ENCODE measurements around the gene SH3PXD2A.

Gene SH3PXD2A

GRCh38 chr10:103622935-103623574, 232.3 kb downstream of the SH3PXD2A start:
- no peaks in the 10 kb centered on the region for H3K27me3 ChIP-seq (ENCODE audit: control insufficient read depth, insufficient read depth, low read length)
- WGBS (ENCODE audit: insufficient coverage, insufficient read length): no CpG with 5 or more reads among the region's 11 CpGs
- no peak overlapping the region for H3K4me3 ChIP-seq (ENCODE audit: low read length)
- peaks cover 11% of the 10 kb centered on the region for H3K36me3 ChIP-seq (ENCODE audit: control insufficient read depth, insufficient read depth, low read length)
- no peaks in the 10 kb centered on the region for H3K4me1 ChIP-seq (ENCODE audit: control insufficient read depth, insufficient read depth, low read length)
- DNase-seq (ENCODE audit: low read depth, low spot score): no peak
- no peaks in the 10 kb centered on the region for H3K9me3 ChIP-seq (ENCODE audit: control insufficient read depth, insufficient read depth, low read length)
- H3K27ac ChIP-seq (ENCODE audit: low read length): no peak overlapping the region

GRCh38 chr10:103622286-103622685, 233.1 kb downstream of the SH3PXD2A start:
- no peak for DNase-seq (ENCODE audit: low read depth, low spot score)
- no peaks in the 10 kb centered on the region for H3K27me3 ChIP-seq (ENCODE audit: control insufficient read depth, insufficient read depth, low read length)
- no CpG with 5 or more reads among the region's 18 CpGs for WGBS (ENCODE audit: insufficient coverage, insufficient read length)
- H3K27ac ChIP-seq (ENCODE audit: low read length): no peak overlapping the region
- H3K4me3 ChIP-seq (ENCODE audit: low read length): no peak overlapping the region
- no peaks in the 10 kb centered on the region for H3K4me1 ChIP-seq (ENCODE audit: control insufficient read depth, insufficient read depth, low read length)
- no peaks in the 10 kb centered on the region for H3K9me3 ChIP-seq (ENCODE audit: control insufficient read depth, insufficient read depth, low read length)
- peaks cover 11% of the 10 kb centered on the region for H3K36me3 ChIP-seq (ENCODE audit: control insufficient read depth, insufficient read depth, low read length)

- WGBS (ENCODE audit: insufficient coverage, insufficient read length): no CpG with 5 or more reads among the region's 4 CpGs
- no peaks in the 10 kb centered on the region for H3K27me3 ChIP-seq (ENCODE audit: control insufficient read depth, insufficient read depth, low read length)
- peaks cover 11% of the 10 kb centered on the region for H3K36me3 ChIP-seq (ENCODE audit: control insufficient read depth, insufficient read depth, low read length)
Observed at GRCh38 chr10:103621783-103622125, 233.6 kb downstream of the SH3PXD2A start.

GRCh38 chr10:103620891-103621782, 234.2 kb downstream of the SH3PXD2A start:
- H3K27ac ChIP-seq (ENCODE audit: low read length): no peak overlapping the region
- 100% methylated on average over 2 of the region's 15 CpGs for WGBS (ENCODE audit: insufficient coverage, insufficient read length)

More at GRCh38 chr10:103621783-103622125, 233.6 kb downstream of the SH3PXD2A start:
- H3K27ac ChIP-seq (ENCODE audit: low read length): no peak overlapping the region
- peaks cover under 1% of the 10 kb centered on the region; the same call in 1 of the 2 replicates for H3K4me1 ChIP-seq (ENCODE audit: control insufficient read depth, insufficient read depth, low read length)
- DNase-seq (ENCODE audit: low read depth, low spot score): no peak
- H3K4me3 ChIP-seq (ENCODE audit: low read length): no peak overlapping the region
- no peaks in the 10 kb centered on the region for H3K9me3 ChIP-seq (ENCODE audit: control insufficient read depth, insufficient read depth, low read length)

GRCh38 chr10:103620352-103620740, 235.0 kb downstream of the SH3PXD2A start:
- no peak for DNase-seq (ENCODE audit: low read depth, low spot score)
- Histone ChIP-seq H3K9me3 (ENCODE audit: control insufficient read depth, insufficient read depth, low read length) (no peaks in the 10 kb centered on the region), H3K4me3 (ENCODE audit: low read length) (no peak overlapping the region), H3K27ac (ENCODE audit: low read length) (no peak overlapping the region), H3K36me3 (ENCODE audit: control insufficient read depth, insufficient read depth, low read length) (peaks cover 11% of the 10 kb centered on the region), H3K4me1 (ENCODE audit: control insufficient read depth, insufficient read depth, low read length) (peaks cover 2% of the 10 kb centered on the region; the same call in 1 of the 2 replicates), H3K27me3 (ENCODE audit: control insufficient read depth, insufficient read depth, low read length) (no peaks in the 10 kb centered on the region)
- no CpG with 5 or more reads among the region's 7 CpGs for WGBS (ENCODE audit: insufficient coverage, insufficient read length)

More at GRCh38 chr10:103620891-103621782, 234.2 kb downstream of the SH3PXD2A start:
- Histone ChIP-seq H3K9me3 (ENCODE audit: control insufficient read depth, insufficient read depth, low read length) (no peaks in the 10 kb centered on the region), H3K36me3 (ENCODE audit: control insufficient read depth, insufficient read depth, low read length) (peaks cover 11% of the 10 kb centered on the region), H3K27me3 (ENCODE audit: control insufficient read depth, insufficient read depth, low read length) (no peaks in the 10 kb centered on the region), H3K4me1 (ENCODE audit: control insufficient read depth, insufficient read depth, low read length) (peaks cover 2% of the 10 kb centered on the region; the same call in 1 of the 2 replicates), H3K4me3 (ENCODE audit: low read length) (no peak overlapping the region)
- DNase-seq (ENCODE audit: low read depth, low spot score): no peak

- no CpG with 5 or more reads among the region's 22 CpGs for WGBS (ENCODE audit: insufficient coverage, insufficient read length)
- no peak overlapping the region for H3K27ac ChIP-seq (ENCODE audit: low read length)
Observed at GRCh38 chr10:103619424-103620351, 235.7 kb downstream of the SH3PXD2A start.

GRCh38 chr10:103618575-103619423, 236.6 kb downstream of the SH3PXD2A start:
- Histone ChIP-seq H3K36me3 (ENCODE audit: control insufficient read depth, insufficient read depth, low read length) (peaks cover 8% of the 10 kb centered on the region), H3K4me1 (ENCODE audit: control insufficient read depth, insufficient read depth, low read length) (peaks cover 2% of the 10 kb centered on the region; the same call in 1 of the 2 replicates), H3K4me3 (ENCODE audit: low read length) (no peak overlapping the region), H3K27me3 (ENCODE audit: control insufficient read depth, insufficient read depth, low read length) (no peaks in the 10 kb centered on the region), H3K9me3 (ENCODE audit: control insufficient read depth, insufficient read depth, low read length) (no peaks in the 10 kb centered on the region), H3K27ac (ENCODE audit: low read length) (no peak overlapping the region)
- WGBS (ENCODE audit: insufficient coverage, insufficient read length): no CpG with 5 or more reads among the region's 19 CpGs
- no peak for DNase-seq (ENCODE audit: low read depth, low spot score)

More at GRCh38 chr10:103619424-103620351, 235.7 kb downstream of the SH3PXD2A start:
- no peak for DNase-seq (ENCODE audit: low read depth, low spot score)
- peaks cover 2% of the 10 kb centered on the region; the same call in 1 of the 2 replicates for H3K4me1 ChIP-seq (ENCODE audit: control insufficient read depth, insufficient read depth, low read length)
- no peaks in the 10 kb centered on the region for H3K27me3 ChIP-seq (ENCODE audit: control insufficient read depth, insufficient read depth, low read length)
- no peaks in the 10 kb centered on the region for H3K9me3 ChIP-seq (ENCODE audit: control insufficient read depth, insufficient read depth, low read length)
- H3K36me3 ChIP-seq (ENCODE audit: control insufficient read depth, insufficient read depth, low read length): peaks cover 8% of the 10 kb centered on the region
- H3K4me3 ChIP-seq (ENCODE audit: low read length): no peak overlapping the region

- peaks cover 8% of the 10 kb centered on the region for H3K36me3 ChIP-seq (ENCODE audit: control insufficient read depth, insufficient read depth, low read length)
- DNase-seq (ENCODE audit: low read depth, low spot score): no peak
- no peak overlapping the region for H3K4me3 ChIP-seq (ENCODE audit: low read length)
- peaks cover 2% of the 10 kb centered on the region; the same call in 1 of the 2 replicates for H3K4me1 ChIP-seq (ENCODE audit: control insufficient read depth, insufficient read depth, low read length)
- H3K27ac ChIP-seq (ENCODE audit: low read length): no peak overlapping the region
- no CpG with 5 or more reads among the region's 13 CpGs for WGBS (ENCODE audit: insufficient coverage, insufficient read length)
- H3K9me3 ChIP-seq (ENCODE audit: control insufficient read depth, insufficient read depth, low read length): no peaks in the 10 kb centered on the region
- no peaks in the 10 kb centered on the region for H3K27me3 ChIP-seq (ENCODE audit: control insufficient read depth, insufficient read depth, low read length)
Observed at GRCh38 chr10:103617602-103618385, 237.6 kb downstream of the SH3PXD2A start.

Data from iPS DF 6.9 (cell line).